BJ (cell line): ENCODE measurements around the gene U2AF2. TPM values are rescaled to one million over a fixed set of nuclear protein-coding genes. Genes with fewer than 3 reads are reported as not detected.

Source experiments
- CTCF ChIA-PET: fragments of 350-600 bp; formaldehyde crosslinking; extraction: SDS; loops from one replicate; lab custom pipeline; 2021; ENCODE audit warnings: antibody characterized with exemption, inconsistent platforms; lab: Yijun Ruan, JAX
- POLR2A ChIA-PET: fragments of 300-600 bp; sonication (Branson Sonifier 250); formaldehyde crosslinking; extraction: SDS; loops from one replicate; lab custom pipeline; 2021; ENCODE audit warnings: antibody characterized with exemption; lab: Charles Lee
- DNase-seq: peaks from one replicate; pipeline ENCODE4 v3.0.0-alpha.2; 2011; ENCODE audit warnings: low read depth
- H3K27me3 ChIP-seq: 2 replicates; pipeline ENCODE4 v1.6.0; 2011; ENCODE audit warnings: low read length; ENCODE audit not compliant: control insufficient read depth, insufficient read depth
- H3K36me3 ChIP-seq: 2 replicates; pipeline ENCODE4 v1.5.1; 2011; ENCODE audit warnings: low read length; ENCODE audit not compliant: control insufficient read depth, insufficient read depth
- H3K4me3 ChIP-seq: 2 replicates; pipeline ENCODE4 v1.5.1; 2011; ENCODE audit warnings: low read depth, mild to moderate bottlenecking, control low read depth, low read length
- CTCF ChIP-seq: IDR thresholded peaks from 2 replicates; pipeline ENCODE4 v1.5.1; 2011; ENCODE audit warnings: low read depth, mild to moderate bottlenecking, control low read depth, inconsistent platforms, low read length, moderate library complexity; ENCODE audit not compliant: insufficient read depth
- polyA plus RNA-seq: library from polyadenylated mRNA; depleted of rRNA; stranded (reverse); fragments of >200 nt; gene quantifications from 2 replicates; pipeline ENCODE4 v1.2.3, GENCODE V29; 2011

Gene U2AF2
- polyA plus RNA-seq, 1 experiment = 170 TPM

- Histone ChIP-seq H3K27me3 (no peaks in the 10 kb centered on the region), H3K4me3 (no peak overlapping the region), H3K36me3 (peaks cover 14% of the 10 kb centered on the region)
- DNase-seq = no peak
- ChIA-PET CTCF (interaction anchor here (1.9 kb wide), 1 partner anchor 10 kb away, joined by 7 read pairs; no protein-coding TSS in a partner anchor), POLR2A (no interaction called here)
- no peak for TF ChIP-seq CTCF
These were observed 33.1 kb upstream of the U2AF2 start for GRCh38 chr19:55621673-55622231.

GRCh38 chr19:55622242-55622969 is 32.4 kb upstream of the U2AF2 start:
- no peak for DNase-seq
- TF ChIP-seq CTCF = no peak
- H3K27me3 ChIP-seq = no peaks in the 10 kb centered on the region
- ChIA-PET CTCF (interaction anchor here (1.6 to 5.7 kb wide), 2 partner anchors 10 to 16 kb away, joined by 9 to 30 read pairs; partner anchors contain the start of gene ZNF865), POLR2A (no interaction called here)
- no peak overlapping the region for H3K4me3 ChIP-seq
- H3K36me3 ChIP-seq = peaks cover 9% of the 10 kb centered on the region

GRCh38 chr19:55623130-55623529 is 31.7 kb upstream of the U2AF2 start:
- ChIA-PET CTCF (interaction anchor here (0.7 to 5.7 kb wide), 3 partner anchors 10 to 119 kb away, joined by 3 to 30 read pairs (median 9); partner anchors contain the start of gene ZNF865), POLR2A (no interaction called here)
- Histone ChIP-seq H3K27me3 (no peaks in the 10 kb centered on the region), H3K4me3 (no peak overlapping the region), H3K36me3 (peaks cover 6% of the 10 kb centered on the region)
- TF ChIP-seq CTCF = no peak
- DNase-seq = no peak

- no peak for TF ChIP-seq CTCF
- Histone ChIP-seq H3K36me3 (peaks cover 6% of the 10 kb centered on the region), H3K27me3 (no peaks in the 10 kb centered on the region), H3K4me3 (no peak overlapping the region)
- CTCF ChIA-PET = interaction anchor here (0.7 to 5.7 kb wide), 3 partner anchors 9 to 120 kb away, joined by 3 to 30 read pairs (median 9); partner anchors contain the start of gene ZNF865
- DNase-seq = no peak
- POLR2A ChIA-PET = no interaction called here
These were observed 31.3 kb upstream of the U2AF2 start for GRCh38 chr19:55623561-55623960.
